Stimulated activated CD8-positive, alpha-beta memory T cell treated with anti-CD3 and anti-CD28 coated beads, Interleukin-15, amount 100 ng/mL, for 24 hours (primary cell): ENCODE results near the gene TSPAN5.

Experiments
- DNase-seq: peaks from one replicate; pipeline ENCODE4 v3.0.0-alpha.2; 2020; ENCODE audit warnings: low read depth

The TSPAN5 gene

DNA sequence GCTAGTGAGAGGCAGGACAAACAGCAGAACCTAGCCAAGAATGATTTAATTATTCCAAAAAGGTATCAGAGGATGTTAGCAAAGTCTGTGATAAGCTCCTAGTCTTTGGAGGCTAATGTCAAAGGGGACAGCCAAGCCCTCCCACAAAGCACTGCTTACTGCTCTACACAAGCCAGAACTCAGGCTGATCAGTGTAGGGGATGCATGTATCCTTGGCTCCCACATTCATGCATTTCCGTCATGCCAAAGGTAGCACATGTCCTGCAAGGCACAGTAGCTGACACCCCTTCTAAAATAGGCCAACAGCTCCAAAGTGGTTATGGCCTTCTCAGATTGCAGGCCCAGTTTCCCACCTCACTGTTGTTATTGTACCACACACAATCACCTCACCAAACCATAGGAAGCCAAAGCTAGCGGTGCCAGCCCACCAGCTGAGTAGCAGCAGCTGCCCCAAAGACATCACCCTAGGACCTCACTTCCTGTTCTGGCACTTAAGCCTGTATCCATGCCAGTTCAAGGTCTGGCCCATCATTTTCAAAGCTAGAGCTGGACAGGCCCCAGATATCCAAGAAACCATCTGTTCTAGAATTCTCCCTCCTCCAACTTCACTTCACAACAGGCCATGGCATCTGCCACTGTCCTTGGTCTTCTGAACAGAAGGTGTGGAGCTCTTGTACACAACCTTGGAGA is 40.9 kb downstream of the TSPAN5 start:
- DNase-seq, result no peak

- DNase-seq, result no peak
These were observed 42.4 kb downstream of the TSPAN5 start for GRCh38 chr4:98615991-98616390.

DNA sequence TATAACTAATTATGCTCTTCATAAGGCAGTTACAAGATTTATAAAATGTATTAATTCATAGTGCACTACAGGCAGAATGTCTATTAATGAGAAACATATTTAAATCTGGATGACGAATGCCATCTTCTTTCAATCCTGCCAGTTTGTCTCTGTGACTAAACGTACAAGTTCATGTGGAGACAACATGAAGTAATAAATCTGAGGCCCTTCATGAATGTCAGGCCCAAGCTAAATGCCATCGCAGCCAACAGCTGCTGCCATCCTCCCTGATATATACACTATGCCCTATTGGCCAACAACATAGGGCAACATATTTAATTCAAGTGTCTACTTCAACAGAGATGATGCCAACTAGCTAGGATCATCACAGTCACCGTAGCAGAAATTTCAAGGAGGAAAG is 43.7 kb downstream of the TSPAN5 start:
- no peak for DNase-seq

- no peak for DNase-seq
These were observed 44.3 kb downstream of the TSPAN5 start for GRCh38 chr4:98614094-98614493.

DNA sequence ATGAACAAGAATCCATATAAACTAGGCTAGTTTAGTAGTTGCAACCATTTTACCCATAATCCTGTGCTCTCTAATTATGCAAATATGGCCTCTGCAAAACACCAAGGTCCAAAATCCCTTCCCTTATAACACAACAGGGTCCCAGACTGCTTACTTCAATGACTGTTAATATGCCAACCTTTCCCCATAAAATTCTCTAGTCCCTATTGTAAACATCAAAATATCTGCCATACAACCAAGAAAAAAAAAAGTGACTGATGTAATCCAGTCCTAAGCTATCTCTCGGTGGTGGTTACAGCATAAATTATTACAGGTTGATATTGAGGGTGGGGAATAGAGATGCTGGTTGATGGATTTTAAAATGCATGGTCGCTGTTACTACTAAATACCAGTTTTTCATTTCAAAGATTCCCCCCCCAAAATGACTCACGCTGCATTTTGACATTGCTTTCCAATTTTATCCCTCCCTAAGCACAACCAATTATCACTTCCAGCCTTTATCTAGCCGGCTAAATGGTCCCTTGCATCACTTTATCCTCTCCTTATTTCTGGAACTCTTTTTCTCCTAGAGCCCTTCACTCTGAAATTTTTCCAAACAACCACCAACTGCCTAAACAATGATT is 44.8 kb downstream of the TSPAN5 start:
- DNase-seq, result no peak

GRCh38 chr4:98612318-98613250 is 45.8 kb downstream of the TSPAN5 start:
- DNase-seq, result no peak

GRCh38 chr4:98611677-98612317 is 46.6 kb downstream of the TSPAN5 start:
- no peak for DNase-seq

- no peak for DNase-seq
These were observed 47.3 kb downstream of the TSPAN5 start for GRCh38 chr4:98610926-98611676.

- no peak for DNase-seq
These were observed 48.0 kb downstream of the TSPAN5 start for GRCh38 chr4:98610431-98610830.

- DNase-seq, result no peak
These were observed 48.5 kb downstream of the TSPAN5 start for GRCh38 chr4:98609934-98610333.

GRCh38 chr4:98608356-98608755 is 50.1 kb downstream of the TSPAN5 start:
- no peak for DNase-seq

DNA sequence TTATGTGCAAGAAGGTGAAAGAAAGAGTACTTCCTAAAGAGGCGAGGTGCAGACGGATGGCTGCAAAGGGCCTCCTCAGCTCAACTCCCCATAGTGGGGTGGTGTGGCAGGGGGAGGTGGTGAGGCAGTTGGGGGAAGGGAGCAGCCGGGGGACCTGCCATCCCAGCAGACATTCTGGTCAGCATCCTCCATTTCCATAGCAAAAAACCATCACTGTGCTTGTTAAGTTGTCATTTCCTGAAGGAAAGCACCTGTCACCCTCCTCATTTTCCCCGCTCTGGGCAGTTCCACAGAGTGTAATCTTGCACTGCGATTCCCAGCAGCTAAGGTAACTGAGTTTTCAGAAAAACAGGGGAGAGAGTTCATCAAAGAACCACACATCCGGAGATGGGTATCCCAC is 51.5 kb downstream of the TSPAN5 start:
- no peak for DNase-seq

DNA sequence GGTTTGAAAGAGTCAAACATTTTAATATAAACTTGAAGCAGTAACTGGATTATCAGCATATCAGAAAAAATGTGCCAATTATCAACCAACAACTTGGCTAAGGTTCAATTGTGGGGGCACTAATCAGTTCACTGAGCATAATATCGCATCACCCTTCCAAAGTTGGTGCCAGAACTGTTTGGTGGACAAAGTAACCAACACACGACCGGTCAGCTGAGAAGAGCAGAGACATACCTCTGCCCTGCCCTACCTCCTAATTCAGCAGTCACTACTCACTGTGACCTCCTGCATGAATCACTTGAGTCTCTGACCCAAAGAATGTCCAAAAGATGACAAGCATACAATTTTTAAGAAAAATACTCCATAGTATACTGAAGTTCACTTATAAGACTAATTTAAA is 53.2 kb downstream of the TSPAN5 start:
- no peak for DNase-seq

DNA sequence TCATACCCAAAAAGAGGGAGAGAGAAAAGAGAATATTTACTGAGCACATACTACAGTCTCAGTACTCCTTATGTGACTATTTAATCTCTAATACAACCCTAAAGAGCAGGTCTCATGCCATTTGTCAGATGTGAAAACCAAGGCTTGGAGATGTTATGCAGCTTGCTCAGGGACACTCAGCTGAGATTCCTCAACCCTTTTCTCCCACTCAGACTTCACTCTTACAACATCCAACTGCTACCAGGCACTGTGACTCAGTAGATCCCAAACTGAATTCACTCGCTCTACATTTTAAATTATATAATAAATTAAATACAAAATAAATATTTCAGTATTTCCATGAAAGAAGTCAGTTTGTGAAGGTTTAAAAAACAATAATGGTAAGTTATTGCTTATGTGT is 53.7 kb downstream of the TSPAN5 start:
- DNase-seq, result no peak

DNA sequence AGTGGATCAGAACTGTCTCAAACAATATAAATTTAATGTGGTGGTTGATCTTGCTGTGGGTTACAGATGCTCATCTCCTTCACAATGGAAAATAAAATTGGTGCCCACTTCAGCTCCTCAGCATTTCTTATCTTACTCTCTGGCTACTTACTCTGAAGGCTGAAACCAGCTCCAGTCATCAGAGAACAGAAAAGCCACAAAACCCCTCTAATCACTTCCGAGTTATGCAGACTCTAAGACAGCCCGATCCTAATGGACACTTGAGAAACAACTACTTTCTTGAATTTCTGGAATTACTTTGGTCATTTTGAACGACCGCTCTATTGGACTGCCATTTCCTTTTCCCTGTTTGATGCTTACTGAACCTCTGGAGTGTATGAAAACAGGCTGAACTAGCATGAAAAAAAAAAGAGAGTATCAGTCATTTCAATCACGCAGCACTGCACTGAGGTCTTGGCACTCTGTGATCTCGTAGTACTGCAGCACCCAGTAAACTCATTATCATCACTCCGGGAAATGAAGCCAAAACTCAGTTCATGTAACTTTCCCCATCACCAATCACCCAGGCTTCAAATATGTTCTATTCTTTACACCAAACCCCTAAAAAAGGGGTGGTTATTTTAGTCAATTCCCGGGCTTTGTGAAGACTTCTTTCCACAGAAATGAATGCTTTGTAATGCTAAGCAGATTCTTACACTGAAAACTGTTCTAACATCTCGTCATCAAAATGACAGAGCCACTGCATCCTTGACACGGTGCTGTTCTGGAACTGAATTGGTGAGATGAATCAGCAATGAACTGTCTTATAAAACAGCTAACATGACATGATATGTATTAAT is 54.5 kb downstream of the TSPAN5 start:
- DNase-seq, result no peak

GRCh38 chr4:98602270-98602669 is 56.1 kb downstream of the TSPAN5 start:
- no peak for DNase-seq

- DNase-seq, result no peak
These were observed 56.7 kb downstream of the TSPAN5 start for GRCh38 chr4:98601708-98602107.

DNA sequence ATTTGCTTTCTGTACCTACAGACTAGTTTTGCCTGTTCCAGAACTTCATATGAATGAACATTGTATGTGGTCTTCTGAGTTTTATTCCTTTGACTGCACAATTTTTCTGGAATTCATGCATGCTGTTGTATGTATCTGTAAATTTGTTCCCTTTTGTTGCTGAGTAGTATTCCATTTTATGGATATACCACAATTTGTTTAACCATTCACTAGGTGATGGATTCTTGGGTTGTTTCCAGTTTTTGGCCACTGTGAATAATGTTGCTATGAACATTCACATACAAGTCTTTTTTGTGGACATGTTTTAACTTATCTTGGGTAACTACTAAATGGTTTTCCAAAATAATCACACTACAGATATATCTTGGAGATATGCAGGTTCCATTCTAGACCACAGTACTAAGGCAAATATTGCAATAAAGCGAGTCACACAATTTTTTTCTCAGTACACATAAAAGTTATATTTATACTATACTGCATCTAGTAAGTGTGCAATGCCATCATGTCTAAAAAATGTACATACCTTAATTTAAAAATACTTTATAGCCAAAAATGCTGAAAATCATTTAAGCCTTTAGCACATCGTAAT is 58.7 kb downstream of the TSPAN5 start:
- no peak for DNase-seq

GRCh38 chr4:98586962-98587354 is 71.5 kb downstream of the TSPAN5 start:
- no peak for DNase-seq

- no peak for DNase-seq
These were observed 72.0 kb downstream of the TSPAN5 start for GRCh38 chr4:98586291-98586961.
